SIG-M5 treated with dmso at 0.1 percent for 504 hours (cell line): Measurements from ENCODE around the gene IQSEC1.

Experiments used
- DNase-seq: peaks from one replicate; lab custom pipeline; 2025; ENCODE audit not compliant: unreplicated experiment; lab: John Stamatoyannopoulos, UW

IQSEC1 gene

GRCh38 chr3:12957824-12958792 is 115.1 kb downstream of the IQSEC1 start:
- DNase-seq = no peak

- DNase-seq = no peak
These were observed 115.9 kb downstream of the IQSEC1 start for GRCh38 chr3:12957339-12957738.

- no peak for DNase-seq
These were observed 116.9 kb downstream of the IQSEC1 start for GRCh38 chr3:12956316-12956660.

- no peak for DNase-seq
These were observed 117.4 kb downstream of the IQSEC1 start for GRCh38 chr3:12955651-12956315.

DNA sequence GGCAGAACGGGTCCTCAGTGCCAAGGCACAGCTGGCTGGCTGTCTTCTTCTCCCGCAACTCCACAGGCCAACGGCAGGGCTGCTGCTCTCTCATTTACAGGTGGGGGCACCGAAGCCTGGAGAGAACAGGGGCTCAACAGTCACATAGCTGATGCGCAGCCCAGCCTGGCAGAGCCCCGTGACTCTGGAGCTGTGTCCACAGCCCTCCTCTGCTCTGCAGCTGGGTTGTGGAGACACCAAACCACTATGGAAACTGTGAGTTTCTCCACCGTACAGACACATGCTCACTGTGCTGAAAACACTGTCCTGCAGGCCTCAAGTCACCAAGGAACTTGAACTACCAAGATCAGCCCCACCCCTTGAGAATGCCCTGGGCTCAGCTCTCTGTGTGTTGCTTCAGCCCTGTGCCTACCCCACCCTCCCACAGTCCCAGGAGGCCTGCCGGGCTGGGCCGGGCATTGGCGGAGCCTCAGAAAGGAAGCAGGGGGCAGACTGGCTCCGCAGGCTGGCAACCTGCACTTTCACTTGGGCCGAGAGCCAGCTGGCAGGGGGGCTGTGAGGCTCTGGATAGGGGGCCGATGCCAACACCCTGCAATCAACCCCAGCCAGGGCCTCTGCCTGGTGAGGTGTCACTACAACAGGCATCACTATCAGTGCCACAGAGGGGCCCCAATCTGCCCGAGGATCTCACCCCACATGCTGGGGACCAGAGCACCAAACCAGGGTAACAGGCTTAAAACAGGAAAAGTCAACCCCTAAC is 118.2 kb downstream of the IQSEC1 start:
- peak; percentile 14 for DNase-seq

- no peak for DNase-seq
These were observed 119.0 kb downstream of the IQSEC1 start for GRCh38 chr3:12954180-12954579.

DNA sequence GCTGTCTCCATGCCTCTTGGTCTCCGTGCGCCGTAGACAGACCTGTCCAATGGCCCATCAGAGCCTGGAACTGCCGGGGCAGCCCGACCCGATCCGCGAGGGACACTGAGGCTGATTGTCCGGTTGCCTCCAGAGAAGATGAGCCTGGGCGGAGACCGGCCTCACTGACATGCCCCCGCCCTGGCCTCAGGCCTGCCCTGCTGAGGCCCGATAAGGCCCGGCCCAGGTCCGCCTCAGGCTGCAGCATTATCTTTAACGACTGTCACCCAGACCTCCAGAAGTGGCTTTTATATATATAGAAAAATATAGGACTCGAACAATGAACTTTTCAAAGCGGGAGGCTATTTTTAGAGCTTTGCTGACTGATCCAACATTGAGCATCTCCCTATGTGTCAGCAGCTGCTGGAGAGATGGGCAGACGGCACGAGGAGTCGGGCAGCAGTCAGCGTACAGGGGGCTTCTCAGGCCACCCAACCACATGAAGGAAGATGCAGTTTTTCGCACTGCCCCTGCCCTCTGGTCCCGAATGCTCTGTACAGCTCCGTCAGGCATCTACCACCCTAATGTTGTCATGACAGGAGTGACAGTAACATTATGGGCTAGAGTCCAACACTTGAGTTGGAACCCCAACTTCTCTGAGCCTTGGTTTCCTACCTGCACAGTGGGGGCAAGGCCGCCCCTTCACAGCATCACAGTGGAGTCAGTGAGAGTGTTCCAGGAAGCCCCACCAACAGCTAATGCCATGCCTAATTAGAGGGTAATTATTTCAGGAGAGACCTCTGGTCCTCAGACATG is 119.8 kb downstream of the IQSEC1 start:
- DNase-seq = no peak

DNA sequence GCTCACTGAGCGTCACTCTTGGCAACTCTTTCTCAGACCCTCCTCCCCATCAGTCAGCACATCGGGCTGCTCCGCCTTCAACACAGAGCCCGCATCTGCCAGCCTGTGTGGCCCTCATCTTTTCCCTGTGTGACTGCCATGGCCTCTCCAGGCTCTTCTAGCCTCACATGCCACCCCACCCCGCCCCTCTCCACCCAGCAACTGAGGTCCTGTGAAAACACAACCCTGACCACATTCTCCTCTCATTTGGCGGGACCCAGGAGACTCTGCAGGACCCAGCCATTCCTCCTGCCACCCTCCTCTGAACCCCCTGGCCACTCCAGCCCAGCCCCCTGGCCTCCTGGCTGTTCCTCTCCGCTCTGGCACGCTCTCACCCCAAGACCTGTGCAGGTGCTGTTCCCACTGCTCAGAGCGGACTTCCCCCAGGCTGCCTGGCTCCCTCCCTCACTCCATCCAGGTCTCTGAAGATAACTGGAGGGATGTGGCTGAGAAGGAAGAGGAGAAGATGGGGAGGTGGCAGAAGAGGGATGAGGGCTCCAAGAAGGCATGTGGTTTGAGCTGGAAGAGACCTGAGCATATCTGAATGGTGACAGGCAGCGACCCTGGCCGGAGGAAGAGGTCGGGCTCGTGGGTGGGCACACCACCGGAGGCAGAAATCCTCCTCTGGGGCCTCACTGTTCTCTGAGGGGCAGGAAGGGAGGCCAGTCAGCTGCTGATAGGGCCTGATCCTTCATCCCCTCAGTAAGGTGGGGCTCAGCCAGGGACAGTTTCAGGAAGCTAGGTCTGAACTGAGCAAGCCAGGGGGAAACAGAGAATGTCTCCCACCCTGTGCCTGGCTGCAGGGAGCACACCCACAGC is 120.7 kb downstream of the IQSEC1 start:
- DNase-seq = no peak

- no peak for DNase-seq
These were observed 124.1 kb downstream of the IQSEC1 start for GRCh38 chr3:12948891-12949711.

GRCh38 chr3:12948371-12948770 is 124.9 kb downstream of the IQSEC1 start:
- no peak for DNase-seq

DNA sequence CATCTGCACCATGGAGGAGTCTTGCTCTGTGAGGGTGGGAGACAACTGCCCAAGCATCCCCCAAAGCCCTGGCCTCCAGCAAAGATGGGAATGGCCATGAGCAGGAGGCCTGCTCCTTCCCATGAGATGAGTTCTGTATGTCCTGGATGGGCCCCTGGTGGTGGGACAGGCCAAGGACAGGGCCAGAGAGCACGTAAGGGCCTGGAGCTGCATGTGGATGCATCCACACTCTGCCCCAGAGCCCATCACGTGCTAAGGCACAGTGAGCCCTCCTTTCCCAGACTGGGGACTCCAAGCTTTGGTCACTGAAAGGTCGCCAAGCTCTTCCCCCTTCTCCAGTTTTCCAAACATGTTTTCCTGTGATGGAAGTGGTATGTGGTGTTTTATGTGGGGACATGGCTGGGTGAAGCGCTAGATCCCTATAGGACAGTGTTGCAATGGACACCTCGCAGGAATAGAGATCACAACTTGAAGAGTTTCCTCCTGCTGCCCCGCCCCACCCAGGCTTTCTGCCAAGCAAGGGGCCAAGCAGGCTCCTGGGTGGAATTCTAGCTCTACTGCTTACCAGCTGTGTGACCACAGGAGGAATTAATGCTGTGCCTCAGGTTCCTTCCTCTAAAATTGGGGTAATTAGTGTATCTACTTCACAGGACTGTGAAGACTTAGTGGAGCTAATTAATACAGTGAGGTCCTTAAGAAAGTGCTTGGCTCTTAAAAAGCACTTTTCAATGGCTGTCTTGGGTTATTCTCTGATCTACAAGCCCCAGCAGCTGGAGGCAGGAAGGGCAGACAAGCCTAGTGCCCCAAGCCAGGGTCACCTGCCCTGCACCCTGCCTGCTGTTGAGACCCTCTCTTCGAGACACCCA is 125.5 kb downstream of the IQSEC1 start:
- peak; percentile 31 for DNase-seq

GRCh38 chr3:12946649-12947316 is 126.4 kb downstream of the IQSEC1 start:
- no peak for DNase-seq

DNA sequence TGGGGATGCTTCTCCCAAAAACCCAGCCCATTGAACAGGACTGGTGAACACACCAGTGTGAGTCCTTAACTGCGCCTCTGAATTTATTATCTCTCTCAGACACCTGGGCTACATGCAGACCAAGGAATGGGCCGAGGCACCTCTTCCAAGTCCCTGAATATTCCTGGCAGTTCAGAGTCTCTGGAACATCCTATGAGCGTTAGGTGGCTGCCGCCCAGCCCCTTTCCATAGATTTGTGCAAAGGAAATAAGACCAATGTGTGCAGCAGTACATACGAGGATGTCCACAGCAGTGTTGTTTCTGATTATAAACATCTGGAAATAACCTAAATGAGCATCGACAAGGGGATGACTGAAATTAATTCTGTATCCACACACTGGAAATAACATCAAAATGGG is 127.0 kb downstream of the IQSEC1 start:
- no peak for DNase-seq

DNA sequence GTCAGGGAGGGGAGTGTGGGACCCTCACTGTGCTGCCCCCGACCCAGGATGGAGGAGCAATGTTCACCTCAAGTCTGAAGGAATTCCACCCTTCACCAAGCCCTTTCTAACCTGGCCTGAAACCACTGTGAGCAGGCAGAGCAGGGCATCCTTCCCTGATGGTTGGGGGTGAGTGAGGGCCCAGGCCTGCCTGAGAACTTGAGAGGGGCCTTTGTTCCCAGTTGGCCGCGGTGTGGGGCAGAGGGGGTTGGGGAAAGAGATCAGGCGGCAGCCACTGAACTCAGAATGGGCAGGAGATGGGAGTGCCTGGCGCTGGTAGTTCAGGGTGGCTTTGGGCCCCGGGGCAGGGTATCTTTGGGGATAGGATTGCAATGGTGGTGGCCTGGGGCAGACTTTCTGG is 128.4 kb downstream of the IQSEC1 start:
- no peak for DNase-seq

GRCh38 chr3:12944413-12944812 is 128.8 kb downstream of the IQSEC1 start:
- DNase-seq = no peak

DNA sequence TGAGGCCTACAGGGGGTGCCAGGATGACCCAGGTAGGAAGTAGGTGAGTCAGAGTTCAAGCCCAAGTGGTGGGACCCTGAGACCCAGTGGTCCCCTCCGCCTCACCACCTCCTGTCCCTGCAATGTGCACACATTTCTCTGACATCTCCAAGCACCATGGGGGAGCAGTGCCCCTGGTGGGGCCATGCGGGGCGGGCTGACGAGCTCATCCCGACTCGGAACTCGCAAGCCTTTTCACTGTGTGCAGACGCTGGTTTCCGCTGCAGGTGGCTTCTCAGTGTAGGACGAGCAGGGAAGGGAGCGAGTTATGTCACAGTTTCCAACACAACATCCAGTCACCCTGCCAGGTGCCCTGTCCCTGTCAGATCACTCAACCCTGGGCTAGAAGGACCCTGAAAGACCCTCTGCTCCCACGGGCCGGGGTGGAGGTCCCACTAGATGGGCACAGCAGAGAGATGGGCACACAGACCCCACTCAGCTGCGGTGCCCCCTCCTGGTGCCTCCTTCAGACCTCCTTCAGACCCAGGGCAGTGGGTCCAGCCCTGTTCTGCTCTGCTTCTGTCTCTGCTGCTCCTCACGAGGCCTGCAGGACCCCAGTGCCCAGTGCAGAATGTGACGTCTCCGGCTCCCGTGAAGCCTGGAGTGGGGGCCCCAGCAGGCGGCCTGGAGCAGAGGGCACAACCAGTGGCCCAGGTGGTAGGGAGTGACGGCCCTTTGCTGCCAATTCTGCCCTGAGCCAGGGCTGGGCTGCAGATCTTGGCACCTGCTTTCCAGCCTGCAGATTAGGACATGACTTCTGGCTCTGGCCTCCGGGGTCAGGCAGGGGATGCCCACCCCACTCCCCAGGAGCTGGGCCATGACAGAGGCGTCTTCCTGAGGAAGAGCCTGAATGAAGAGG is 129.9 kb downstream of the IQSEC1 start:
- DNase-seq = no peak
